Mesenchymal stem cell (in vitro differentiated cells and primary cell): ENCODE results near the gene FGFRL1.

Experiments
- DNase-seq: peaks from one replicate; pipeline ENCODE4 v3.0.0-alpha.2; 2013
- H2AFZ ChIP-seq: one replicate; pipeline ENCODE4 v1.6.1; 2013; ENCODE audit warnings: low read depth, mild to moderate bottlenecking, control low read depth, inconsistent platforms, low read length, moderate library complexity
- H2AK5ac ChIP-seq: 2 replicates; pipeline ENCODE4 v1.6.1; 2013; ENCODE audit warnings: low read length, moderate library complexity, mild to moderate bottlenecking, inconsistent platforms; ENCODE audit not compliant: severe bottlenecking
- H2BK120ac ChIP-seq: one replicate; pipeline ENCODE4 v1.6.1; 2013; ENCODE audit warnings: low read depth, mild to moderate bottlenecking, inconsistent platforms, low read length, moderate library complexity
- H2BK12ac ChIP-seq, 2 experiments: one replicate each; pipeline ENCODE4 v1.6.1; 2013; ENCODE audit warnings: inconsistent platforms in 2 of 2, low read length in 2 of 2, mild to moderate bottlenecking in 2 of 2, moderate library complexity in 2 of 2, control low read depth in 1 of 2
- H2BK15ac ChIP-seq: one replicate; pipeline ENCODE4 v1.6.1; 2013; ENCODE audit warnings: mild to moderate bottlenecking, low read depth, inconsistent platforms; ENCODE audit not compliant: poor library complexity, severe bottlenecking
- H2BK5ac ChIP-seq: 2 replicates; pipeline ENCODE4 v1.6.1; 2013; ENCODE audit warnings: low read depth, mild to moderate bottlenecking, low read length, control low read depth, inconsistent platforms; ENCODE audit not compliant: poor library complexity, severe bottlenecking
- H3K14ac ChIP-seq, 2 experiments: one replicate each; pipeline ENCODE4 v1.6.1; 2013; ENCODE audit warnings: inconsistent platforms in 2 of 2, low read length in 2 of 2, control low read depth in 1 of 2, mild to moderate bottlenecking in 1 of 2, moderate library complexity in 1 of 2
- H3K18ac ChIP-seq, 2 experiments: one replicate each; pipeline ENCODE4 v1.6.1; 2013; ENCODE audit warnings: inconsistent platforms in 2 of 2, low read length in 2 of 2, control low read depth in 1 of 2, low read depth in 1 of 2, mild to moderate bottlenecking in 1 of 2
- H3K23ac ChIP-seq, 2 experiments: one replicate each; pipeline ENCODE4 v1.6.1; 2013; ENCODE audit warnings: inconsistent platforms in 2 of 2, low read length in 2 of 2, mild to moderate bottlenecking in 2 of 2, moderate library complexity in 2 of 2, control low read depth in 1 of 2
- H3K27ac ChIP-seq: 2 replicates; pipeline ENCODE4 v1.5.1; 2013; ENCODE audit warnings: mild to moderate bottlenecking, moderate library complexity, low read length, control low read depth, inconsistent platforms; ENCODE audit not compliant: poor library complexity, severe bottlenecking
- H3K27me3 ChIP-seq, 2 experiments: 2 replicates each; pipeline versions ENCODE4 v1.6.1 to v1.7.0; 2013; ENCODE audit warnings: low read length in 2 of 2, mild to moderate bottlenecking in 2 of 2, moderate library complexity in 2 of 2, control low read depth in 1 of 2, inconsistent platforms in 1 of 2; ENCODE audit not compliant: control insufficient read depth in 1 of 2, insufficient read depth in 1 of 2
- H3K36me3 ChIP-seq, 2 experiments: 2 replicates each; pipeline versions ENCODE4 v1.6.1 to v1.7.0; 2013; ENCODE audit warnings: low read length in 2 of 2, control low read depth in 1 of 2, inconsistent platforms in 1 of 2, low read depth in 1 of 2, mild to moderate bottlenecking in 1 of 2; ENCODE audit not compliant: insufficient read depth in 2 of 2, control insufficient read depth in 1 of 2
- H3K4ac ChIP-seq, 2 experiments: one replicate each; pipeline ENCODE4 v1.6.1; 2013; ENCODE audit warnings: inconsistent platforms in 2 of 2, low read length in 2 of 2, mild to moderate bottlenecking in 2 of 2, moderate library complexity in 2 of 2, control low read depth in 1 of 2, low read depth in 1 of 2
- H3K4me1 ChIP-seq: 2 replicates; pipeline ENCODE4 v1.6.1; 2013; ENCODE audit warnings: low read depth, low read length, control low read depth; ENCODE audit not compliant: control insufficient read depth, insufficient read depth
- H3K4me2 ChIP-seq: 2 replicates; pipeline ENCODE4 v1.6.1; 2013; ENCODE audit warnings: low read length, mild to moderate bottlenecking, inconsistent platforms; ENCODE audit not compliant: poor library complexity, severe bottlenecking
- H3K4me3 ChIP-seq, 2 experiments: 2 replicates each; pipeline versions ENCODE4 v1.5.1 to v1.7.0; 2013; ENCODE audit warnings: low read length in 2 of 2, mild to moderate bottlenecking in 2 of 2, control low read depth in 1 of 2, low read depth in 1 of 2; ENCODE audit not compliant: insufficient read depth in 1 of 2
- H3K79me1 ChIP-seq: replicated peaks from 2 replicates; pipeline ENCODE4 v1.6.1; 2013; ENCODE audit warnings: mild to moderate bottlenecking, control low read depth, low read length, inconsistent platforms; ENCODE audit not compliant: poor library complexity, severe bottlenecking
- H3K9ac ChIP-seq: 2 replicates; pipeline ENCODE4 v1.7.0; 2013; ENCODE audit warnings: mild to moderate bottlenecking, low read length, moderate library complexity
- H3K9me3 ChIP-seq: 2 replicates; pipeline ENCODE4 v1.7.0; 2013; ENCODE audit warnings: mild to moderate bottlenecking, low read length; ENCODE audit not compliant: control insufficient read depth
- H4K8ac ChIP-seq: one replicate; pipeline ENCODE4 v1.6.1; 2013; ENCODE audit warnings: inconsistent platforms, mild to moderate bottlenecking, low read length, moderate library complexity
- H4K91ac ChIP-seq: one replicate; pipeline ENCODE4 v1.6.1; 2013; ENCODE audit warnings: mild to moderate bottlenecking, low read length, inconsistent platforms
- WGBS: methylation state at CpG from one replicate; pipeline ENCODE4 v1.1.7; 2013; ENCODE audit warnings: mixed read lengths; 5-methylcytosine and 5-hydroxymethylcytosine counted together

The FGFRL1 gene

DNA sequence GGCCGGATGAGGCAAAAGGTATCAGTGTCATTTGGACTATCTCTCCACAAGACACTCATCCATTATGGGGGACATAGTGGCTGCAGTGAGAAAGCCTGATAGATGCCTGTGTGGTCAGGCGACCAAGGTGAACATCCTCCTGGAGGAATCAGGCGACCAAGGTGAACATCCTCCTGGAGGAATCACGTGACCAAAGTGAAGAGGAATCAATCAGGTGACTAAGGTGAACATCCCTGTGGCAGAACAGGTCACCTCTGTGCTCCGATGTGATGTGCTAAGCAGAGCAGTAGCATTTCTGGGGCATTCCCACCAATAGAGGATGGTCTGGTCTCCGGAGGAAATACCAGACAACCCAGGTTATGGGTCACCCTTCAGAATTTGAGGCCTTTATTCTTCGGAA lies 58.0 kb downstream of the FGFRL1 start:
- Histone ChIP-seq H3K36me3 (no peaks in the 10 kb centered on the region), H2BK120ac (no peak overlapping the region), H4K8ac (no peak overlapping the region), H2BK12ac (no peak overlapping the region), H3K9me3 (no peaks in the 10 kb centered on the region), H3K9ac (no peak overlapping the region), H2BK5ac (no peak overlapping the region), H4K91ac (no peak overlapping the region), H3K14ac (no peak overlapping the region), H3K4me2 (no peak overlapping the region), H3K4me1 (peaks cover 2% of the 10 kb centered on the region), H3K23ac (no peak overlapping the region), H3K27ac (no peak overlapping the region), H2AK5ac (no peak overlapping the region), H3K79me1 (no peaks in the 10 kb centered on the region), H3K27me3 (peaks cover 9 to 33% of the 10 kb centered on the region in 2 experiments), H3K4me3 (no peak overlapping the region), H3K4ac (no peak overlapping the region), H2BK15ac (no peak overlapping the region), H3K18ac (no peak overlapping the region), H2AFZ (no peak overlapping the region)
- no peak for DNase-seq
- WGBS: 89% methylated on average over 7 of the region's 7 CpGs

DNA sequence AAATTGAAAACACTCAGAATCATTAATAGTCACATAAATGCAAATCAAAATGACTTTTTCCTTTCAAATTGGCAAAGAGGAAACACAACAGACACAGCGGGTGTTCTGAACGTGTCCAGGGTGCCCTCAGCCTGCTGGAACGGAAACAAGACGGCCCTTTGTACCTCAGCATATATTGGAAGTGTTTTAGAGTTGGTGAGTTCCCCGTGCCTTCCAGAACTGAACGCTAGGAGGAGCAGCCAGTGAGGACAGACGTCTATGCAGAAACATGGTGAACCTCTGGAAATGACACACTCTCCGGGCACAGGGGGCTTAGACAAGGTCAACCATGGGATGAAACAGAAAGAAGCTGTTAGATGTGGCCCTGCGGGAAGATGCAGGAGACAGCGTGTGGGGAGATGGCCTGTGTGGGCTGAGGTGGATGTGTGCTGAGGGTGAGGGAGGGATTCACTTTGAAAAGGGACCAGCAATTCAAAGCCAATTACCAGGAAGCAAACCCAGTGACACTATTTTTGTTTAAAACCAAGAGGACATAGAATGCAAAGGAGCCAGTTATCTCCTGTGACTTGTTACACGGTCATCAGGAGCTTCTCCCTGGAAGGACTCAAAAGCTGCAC lies 61.5 kb downstream of the FGFRL1 start:
- no peaks in the 10 kb centered on the region for H3K36me3 ChIP-seq
- no peak overlapping the region for H4K8ac ChIP-seq
- H3K18ac ChIP-seq: no peak overlapping the region
- no peak overlapping the region for H2BK120ac ChIP-seq
- H2AK5ac ChIP-seq: no peak overlapping the region
- no peaks in the 10 kb centered on the region for H3K9me3 ChIP-seq
- H2BK12ac ChIP-seq: no peak overlapping the region
- no peak overlapping the region for H3K23ac ChIP-seq
- no peak overlapping the region for H4K91ac ChIP-seq
- peaks cover 2% of the 10 kb centered on the region for H3K4me1 ChIP-seq
- H3K27me3 ChIP-seq: peaks cover 4 to 36% of the 10 kb centered on the region in 2 experiments
- H3K4me2 ChIP-seq: no peak overlapping the region
- WGBS: 41% methylated on average over 11 of the region's 11 CpGs
- no peak overlapping the region for H2AFZ ChIP-seq
- no peaks in the 10 kb centered on the region for H3K79me1 ChIP-seq
- H3K4me3 ChIP-seq: no peak overlapping the region
- H2BK5ac ChIP-seq: no peak overlapping the region
- H3K27ac ChIP-seq: no peak overlapping the region
- no peak overlapping the region for H3K4ac ChIP-seq
- H2BK15ac ChIP-seq: no peak overlapping the region
- H3K9ac ChIP-seq: no peak overlapping the region
- H3K14ac ChIP-seq: no peak overlapping the region
- DNase-seq: peak; percentile 65

GRCh38 chr4:1074077-1074476 lies 62.7 kb downstream of the FGFRL1 start:
- H3K4ac ChIP-seq: no peak overlapping the region
- H3K36me3 ChIP-seq: no peaks in the 10 kb centered on the region
- no peak overlapping the region for H4K91ac ChIP-seq
- H3K4me2 ChIP-seq: no peak overlapping the region
- H3K27ac ChIP-seq: no peak overlapping the region
- no peak overlapping the region for H2BK120ac ChIP-seq
- no peak overlapping the region for H3K14ac ChIP-seq
- no peak overlapping the region for H2BK15ac ChIP-seq
- no peak overlapping the region for H2AFZ ChIP-seq
- no peaks in the 10 kb centered on the region for H3K9me3 ChIP-seq
- H3K18ac ChIP-seq: no peak overlapping the region
- H3K9ac ChIP-seq: no peak overlapping the region
- no peak for DNase-seq
- no peak overlapping the region for H3K23ac ChIP-seq
- H2AK5ac ChIP-seq: no peak overlapping the region
- no peak overlapping the region for H3K4me3 ChIP-seq
- peaks cover 2% of the 10 kb centered on the region for H3K4me1 ChIP-seq
- no peak overlapping the region for H2BK12ac ChIP-seq
- H3K79me1 ChIP-seq: no peaks in the 10 kb centered on the region
- 79% methylated on average over 9 of the region's 9 CpGs for WGBS
- no peak overlapping the region for H4K8ac ChIP-seq
- no peak overlapping the region for H2BK5ac ChIP-seq
- peaks cover 4 to 36% of the 10 kb centered on the region in 2 experiments for H3K27me3 ChIP-seq

DNA sequence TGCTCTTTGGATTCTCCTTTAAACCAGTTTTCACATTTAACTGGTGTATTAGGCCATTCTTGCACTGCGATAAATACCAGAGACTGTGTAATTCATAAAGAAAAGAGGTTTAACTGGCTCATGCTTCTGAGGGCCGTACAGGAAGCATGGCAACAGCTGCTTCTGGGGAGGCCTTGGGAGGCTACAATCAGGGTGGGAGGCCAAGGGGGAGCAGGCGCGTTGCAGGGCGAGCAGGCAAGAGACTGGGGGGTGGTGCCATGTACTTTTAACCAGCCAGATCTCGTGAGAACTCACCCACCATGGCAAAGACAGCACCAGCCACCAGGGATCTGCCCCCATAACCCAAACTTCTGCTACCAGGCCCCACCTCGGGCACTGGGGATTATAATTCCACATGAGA lies 63.8 kb downstream of the FGFRL1 start:
- H3K9me3 ChIP-seq: no peaks in the 10 kb centered on the region
- H2BK15ac ChIP-seq: no peak overlapping the region
- H3K18ac ChIP-seq: no peak overlapping the region
- no peak overlapping the region for H3K9ac ChIP-seq
- H2AK5ac ChIP-seq: no peak overlapping the region
- H2BK120ac ChIP-seq: no peak overlapping the region
- H3K79me1 ChIP-seq: no peaks in the 10 kb centered on the region
- no peaks in the 10 kb centered on the region for H3K36me3 ChIP-seq
- no peak overlapping the region for H3K4ac ChIP-seq
- no peak overlapping the region for H3K27ac ChIP-seq
- H4K91ac ChIP-seq: no peak overlapping the region
- WGBS: 80% methylated on average over 7 of the region's 7 CpGs
- no peak for DNase-seq
- no peak overlapping the region for H2BK12ac ChIP-seq
- H4K8ac ChIP-seq: no peak overlapping the region
- H3K14ac ChIP-seq: no peak overlapping the region
- H3K4me1 ChIP-seq: peaks cover 4% of the 10 kb centered on the region
- H2AFZ ChIP-seq: no peak overlapping the region
- H3K4me2 ChIP-seq: no peak overlapping the region
- peaks cover 7 to 42% of the 10 kb centered on the region in 2 experiments for H3K27me3 ChIP-seq
- H3K4me3 ChIP-seq: no peak overlapping the region
- H2BK5ac ChIP-seq: no peak overlapping the region
- H3K23ac ChIP-seq: no peak overlapping the region
